NCI-H2171 treated with DMSO at 0.1 percent for 48 hours (cell line): Measurements from ENCODE around the gene WDR82.
A peak's percentile ranks its signal among the peaks of the same experiment; 100 is the strongest.

Experiments
- DNase-seq: peaks from one replicate; lab custom pipeline; 2025; lab: John Stamatoyannopoulos, UW

Gene WDR82

GRCh38 chr3:52278510-52279069 lies at the start of gene WDR82:
TSS of gene WDR82 (minus strand) at chr3:52278649. CDS start at chr3:52278361, 288 bp downstream.
- peak; percentile 81 for DNase-seq

GRCh38 chr3:52327486-52328290 lies 49.2 kb upstream of the WDR82 start:
- no peak for DNase-seq

GRCh38 chr3:52326976-52327375 lies 48.5 kb upstream of the WDR82 start:
- no peak for DNase-seq

GRCh38 chr3:52325686-52326085 lies 47.2 kb upstream of the WDR82 start:
- DNase-seq: no peak

- DNase-seq: no peak
These were observed 46.2 kb upstream of the WDR82 start for GRCh38 chr3:52324676-52325075.

GRCh38 chr3:52323526-52324295 lies 45.3 kb upstream of the WDR82 start:
- no peak for DNase-seq

- DNase-seq: no peak
These were observed 44.0 kb upstream of the WDR82 start for GRCh38 chr3:52322466-52322865.

- no peak for DNase-seq
These were observed 43.0 kb upstream of the WDR82 start for GRCh38 chr3:52321481-52321880.

GRCh38 chr3:52319921-52320595 lies 41.6 kb upstream of the WDR82 start:
- no peak for DNase-seq

- DNase-seq: no peak
These were observed 39.9 kb upstream of the WDR82 start for GRCh38 chr3:52318186-52318816.

- DNase-seq: no peak
These were observed 39.0 kb upstream of the WDR82 start for GRCh38 chr3:52317208-52318000.

- peak; percentile 1 for DNase-seq
These were observed 37.7 kb upstream of the WDR82 start, which contains the start of gene DNAH1 for GRCh38 chr3:52315977-52316764. TSS of gene DNAH1 (plus strand) at chr3:52316319. CDS start at chr3:52322443, 6,124 bp downstream.

GRCh38 chr3:52315006-52315405 lies 36.6 kb upstream of the WDR82 start:
- no peak for DNase-seq

GRCh38 chr3:52314489-52314888 lies 36.0 kb upstream of the WDR82 start:
- no peak for DNase-seq

GRCh38 chr3:52313774-52314188 lies 35.3 kb upstream of the WDR82 start:
- DNase-seq: no peak

GRCh38 chr3:52313188-52313773 lies 34.8 kb upstream of the WDR82 start:
- DNase-seq: no peak

GRCh38 chr3:52311576-52312119 lies 33.2 kb upstream of the WDR82 start:
- DNase-seq: no peak

GRCh38 chr3:52310861-52311575 lies 32.6 kb upstream of the WDR82 start:
- DNase-seq: no peak

GRCh38 chr3:52308308-52308707 lies 29.9 kb upstream of the WDR82 start:
- no peak for DNase-seq
